ENCODE measurements around the gene TNFRSF14.

Gene TNFRSF14

DNA sequence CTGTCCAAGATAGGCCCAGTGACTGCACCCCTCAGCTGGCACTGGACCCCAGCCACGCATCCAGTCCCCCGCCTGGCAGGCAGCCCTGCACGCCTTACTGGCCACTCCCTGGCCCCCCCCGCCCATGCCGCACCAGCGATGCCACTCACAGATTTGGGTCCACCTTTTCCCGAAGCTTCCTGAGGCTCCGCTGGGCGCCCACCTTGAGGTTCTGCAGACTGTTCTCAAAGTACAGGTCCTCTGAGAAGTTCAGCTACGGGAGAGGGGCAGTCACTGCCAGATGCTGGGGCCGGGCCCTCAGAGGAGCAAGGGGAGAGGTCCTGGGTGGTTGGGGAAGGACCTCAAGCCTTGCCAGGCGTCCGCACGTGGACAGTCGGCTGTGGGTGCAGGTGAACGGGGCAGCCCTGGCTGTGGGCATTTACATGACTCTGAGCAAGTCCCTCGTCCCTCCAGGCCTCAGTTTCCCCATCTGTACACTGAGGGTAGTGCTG lies 38.5 kb downstream of the TNFRSF14 start:
- TF ChIP-seq, protein P1, sequence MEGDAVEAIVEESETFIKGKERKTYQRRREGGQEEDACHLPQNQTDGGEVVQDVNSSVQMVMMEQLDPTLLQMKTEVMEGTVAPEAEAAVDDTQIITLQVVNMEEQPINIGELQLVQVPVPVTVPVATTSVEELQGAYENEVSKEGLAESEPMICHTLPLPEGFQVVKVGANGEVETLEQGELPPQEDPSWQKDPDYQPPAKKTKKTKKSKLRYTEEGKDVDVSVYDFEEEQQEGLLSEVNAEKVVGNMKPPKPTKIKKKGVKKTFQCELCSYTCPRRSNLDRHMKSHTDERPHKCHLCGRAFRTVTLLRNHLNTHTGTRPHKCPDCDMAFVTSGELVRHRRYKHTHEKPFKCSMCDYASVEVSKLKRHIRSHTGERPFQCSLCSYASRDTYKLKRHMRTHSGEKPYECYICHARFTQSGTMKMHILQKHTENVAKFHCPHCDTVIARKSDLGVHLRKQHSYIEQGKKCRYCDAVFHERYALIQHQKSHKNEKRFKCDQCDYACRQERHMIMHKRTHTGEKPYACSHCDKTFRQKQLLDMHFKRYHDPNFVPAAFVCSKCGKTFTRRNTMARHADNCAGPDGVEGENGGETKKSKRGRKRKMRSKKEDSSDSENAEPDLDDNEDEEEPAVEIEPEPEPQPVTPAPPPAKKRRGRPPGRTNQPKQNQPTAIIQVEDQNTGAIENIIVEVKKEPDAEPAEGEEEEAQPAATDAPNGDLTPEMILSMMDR (IDR thresholded peaks at IDR 0.05): no peak
- no peak for TF ChIP-seq ZFX (IDR thresholded peaks at IDR 0.05; ENCODE audit: borderline replicate concordance)
- H3K27ac ChIP-seq: no peak overlapping the region

DNA sequence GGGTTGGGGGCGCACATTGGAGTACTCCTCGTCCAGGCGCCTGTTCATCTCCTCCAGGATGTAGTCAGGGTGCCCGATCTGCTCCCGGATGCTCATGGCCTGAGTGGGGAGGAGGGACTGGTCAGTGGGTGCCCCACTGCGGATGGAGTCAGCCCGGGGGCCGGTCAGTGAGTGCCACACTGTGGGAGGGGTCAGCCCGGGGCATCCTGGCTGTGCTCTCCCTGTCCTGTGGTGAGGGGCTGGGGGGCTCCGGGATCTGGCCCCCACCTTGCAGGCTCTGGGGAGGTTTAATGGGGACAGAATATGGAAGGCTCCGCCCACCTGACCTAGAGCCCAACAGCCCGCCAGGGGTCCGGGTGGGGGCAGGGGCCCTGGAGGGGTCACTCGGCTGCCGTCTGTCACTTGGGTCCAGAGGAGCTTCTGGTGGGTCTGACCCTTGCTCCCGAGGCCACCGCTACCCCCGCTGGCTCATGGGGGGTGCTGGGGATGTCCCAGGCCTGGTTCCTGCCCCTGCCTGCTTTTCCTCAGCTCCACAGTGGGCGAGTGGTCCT lies 39.2 kb downstream of the TNFRSF14 start:
- no peak overlapping the region for H3K27ac ChIP-seq
- TF ChIP-seq ZFX (IDR thresholded peaks at IDR 0.05; ENCODE audit: borderline replicate concordance): no peak
- TF ChIP-seq, protein P1 (IDR thresholded peaks at IDR 0.05): no peak

DNA sequence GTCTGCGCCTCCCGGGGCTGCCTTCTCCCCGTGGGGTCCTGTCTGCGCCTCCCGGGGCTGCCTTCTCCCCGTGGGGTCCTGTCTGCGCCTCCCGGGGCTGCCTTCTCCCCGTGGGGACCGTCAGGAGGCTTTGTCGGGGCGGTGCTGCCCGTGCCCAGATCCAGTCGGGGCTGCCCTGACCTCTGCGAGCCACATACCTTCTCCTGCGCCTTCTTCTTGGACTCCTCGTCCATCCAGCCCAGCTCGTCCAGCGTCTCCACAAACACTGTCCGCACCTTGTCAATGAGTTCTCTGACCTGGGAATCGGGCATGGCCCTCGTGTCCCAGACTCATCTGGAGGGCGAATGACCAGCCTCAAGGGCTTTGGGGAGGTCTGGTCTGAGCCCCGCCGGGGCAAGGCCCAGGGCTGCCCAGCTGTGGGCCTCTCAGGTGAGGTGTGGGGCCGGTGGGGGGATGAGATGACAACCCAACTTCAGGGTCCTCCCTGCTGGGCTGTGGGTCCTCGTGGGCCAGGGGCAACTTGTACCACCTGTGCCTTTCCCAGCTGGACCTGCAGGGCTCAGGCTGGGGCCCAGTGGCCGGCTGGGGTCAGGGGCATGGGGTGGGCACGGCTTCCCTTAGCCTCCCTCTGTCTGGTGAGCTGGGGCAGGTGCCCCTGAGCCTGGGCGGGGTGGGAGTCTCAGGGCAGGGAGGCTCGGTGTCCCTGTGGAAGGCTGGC lies 39.8 kb downstream of the TNFRSF14 start:
- no peak for TF ChIP-seq ZFX (IDR thresholded peaks at IDR 0.05; ENCODE audit: borderline replicate concordance)
- TF ChIP-seq, protein P1 (IDR thresholded peaks at IDR 0.05): no peak
- H3K27ac ChIP-seq: no peak overlapping the region

DNA sequence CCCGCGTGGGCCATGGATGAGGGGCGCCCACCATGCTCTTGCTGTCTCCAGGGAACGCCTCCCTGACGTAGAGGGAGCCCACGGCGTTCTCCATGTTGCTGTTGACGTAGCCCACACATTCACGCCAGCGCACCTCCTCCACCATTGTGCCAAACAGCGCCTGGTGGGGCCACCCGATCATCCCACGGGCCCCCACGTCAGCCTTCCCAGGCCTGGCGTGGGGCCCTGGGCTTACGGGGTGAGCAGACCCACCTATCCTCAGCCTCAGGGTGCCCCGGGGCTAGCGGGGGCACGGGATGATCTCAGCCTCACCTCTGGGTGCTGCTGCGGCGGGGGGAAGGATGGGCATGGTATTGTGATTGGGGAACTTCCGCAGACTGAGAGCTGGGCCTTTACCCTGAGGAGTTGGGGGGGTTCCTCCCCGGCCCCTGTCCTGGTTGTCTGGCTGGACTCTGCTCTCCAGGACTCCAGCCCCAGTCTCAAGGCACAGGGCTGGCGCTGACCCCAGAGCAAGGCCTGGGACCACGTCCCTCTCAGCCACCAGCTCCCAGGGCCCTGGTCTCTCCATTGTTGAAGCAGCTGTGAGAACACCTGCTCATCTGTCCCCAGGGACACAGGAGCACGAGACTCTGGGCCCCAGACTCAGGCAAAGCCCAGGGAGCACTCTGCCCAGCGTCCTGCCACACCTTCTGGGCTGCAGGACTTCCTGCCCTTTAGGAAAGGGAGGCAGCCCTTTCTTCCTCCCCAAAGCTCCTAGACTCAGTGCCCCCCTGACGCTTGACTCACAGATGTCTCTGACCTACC lies 40.6 kb downstream of the TNFRSF14 start:
- no peak overlapping the region for H3K27ac ChIP-seq
- TF ChIP-seq, protein P1 (IDR thresholded peaks at IDR 0.05): no peak
- TF ChIP-seq ZFX (IDR thresholded peaks at IDR 0.05; ENCODE audit: borderline replicate concordance): no peak

DNA sequence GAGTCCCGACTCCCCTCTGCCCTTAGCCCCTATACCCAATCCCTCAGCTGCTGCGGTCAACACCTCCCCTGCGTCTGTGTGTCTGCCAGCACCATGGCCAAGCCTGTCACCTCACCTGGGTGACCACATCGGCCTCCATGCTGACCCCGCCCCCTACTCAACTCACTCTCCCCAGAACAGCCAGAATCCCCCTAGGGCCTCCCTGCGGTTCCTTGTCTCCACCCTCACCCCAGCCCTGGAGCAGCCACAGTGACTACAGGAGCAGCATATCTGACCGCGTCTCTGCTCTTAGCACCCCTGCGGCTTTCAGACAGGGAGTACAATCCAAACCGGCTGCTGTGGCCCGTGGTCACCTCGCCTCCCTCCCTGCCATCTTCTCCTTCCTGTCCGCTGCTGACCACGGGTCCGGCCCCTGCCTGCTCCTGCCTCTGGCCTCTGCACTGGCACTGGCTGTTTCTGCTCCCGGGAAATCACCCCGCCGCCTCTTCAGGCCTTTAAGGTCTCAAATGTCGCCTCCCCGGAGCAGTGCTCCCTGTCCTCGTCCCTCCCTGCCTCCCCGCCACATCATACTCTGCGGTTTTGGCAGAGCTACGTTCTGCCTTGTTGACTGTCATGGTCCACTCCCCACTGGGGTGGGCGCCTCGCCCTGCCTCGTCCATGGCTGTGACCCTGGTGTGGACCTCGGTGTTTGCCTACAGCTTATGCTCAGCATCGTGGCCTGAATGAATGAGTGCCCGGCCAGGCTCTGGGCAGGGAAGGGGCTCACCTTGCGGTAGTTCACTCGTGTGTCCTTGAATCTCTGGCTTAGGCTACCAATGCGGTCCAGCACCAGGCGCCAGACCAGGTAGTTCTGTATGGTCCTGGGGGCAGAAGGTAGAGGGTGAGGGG lies 41.5 kb downstream of the TNFRSF14 start:
- H3K27ac ChIP-seq: no peak overlapping the region
- TF ChIP-seq, protein P1 (IDR thresholded peaks at IDR 0.05): no peak
- TF ChIP-seq ZFX (IDR thresholded peaks at IDR 0.05; ENCODE audit: borderline replicate concordance): no peak

DNA sequence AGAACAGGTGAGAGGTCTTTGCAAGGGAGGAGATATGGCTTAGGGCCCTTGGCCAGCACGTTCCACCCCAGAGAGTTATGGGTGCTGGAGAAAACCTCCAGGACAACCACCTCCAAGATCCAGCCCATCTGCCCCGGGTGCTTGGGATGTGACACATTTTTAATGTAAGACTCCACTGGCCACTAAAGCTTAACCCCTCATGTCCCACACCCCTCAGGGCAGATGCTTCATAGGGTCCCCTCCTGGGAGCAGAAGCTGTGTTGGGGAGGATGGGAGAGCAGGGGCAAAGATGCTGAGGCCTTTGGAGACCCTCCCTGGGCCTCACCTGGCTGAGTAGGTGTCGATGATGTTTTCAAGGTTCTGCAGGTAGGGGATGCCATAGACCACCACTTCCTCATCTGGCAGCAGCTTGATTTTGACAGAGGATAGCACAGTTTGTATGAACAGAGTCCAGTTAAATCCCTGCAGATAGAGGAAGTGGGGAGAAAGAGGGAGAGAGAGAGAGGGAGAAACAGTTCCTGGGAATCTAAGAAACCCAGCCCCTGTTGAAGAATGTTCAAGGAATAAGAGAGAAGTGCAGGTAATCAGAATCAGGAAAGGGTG lies 42.3 kb downstream of the TNFRSF14 start:
- no peak for TF ChIP-seq ZFX (IDR thresholded peaks at IDR 0.05; ENCODE audit: borderline replicate concordance)
- TF ChIP-seq, protein P1 (IDR thresholded peaks at IDR 0.05): no peak
- no peak overlapping the region for H3K27ac ChIP-seq

Measured in 22Rv1 (cell line).